Naive thymus-derived CD4-positive, alpha-beta T cell (primary cell): Measurements from ENCODE around the gene SMPD1. TPM values are rescaled to one million over a fixed set of nuclear protein-coding genes. Genes with fewer than 3 reads are reported as not detected.
A peak's percentile ranks its signal among the peaks of the same experiment; 100 is the strongest.
"Not testable (repeated sequence)": the region's sequence is repeated elsewhere in the genome, so short reads cannot be mapped to it uniquely, and the experiment has no call there.

ENCODE experiments used
- ATAC-seq: fragments of 150-1000 bp; cut with Tn5 transposase; 2 replicates; pipeline ENCODE4 v1.10.0; 2021; ENCODE audit warnings: mild to moderate bottlenecking, moderate library complexity
- CTCF ChIA-PET: fragments of 350-600 bp; sonication (Branson Sonifier 250); formaldehyde crosslinking; loops from one replicate; lab custom pipeline; 2021; ENCODE audit warnings: antibody characterized with exemption; lab: Charles Lee
- POLR2A ChIA-PET: fragments of 350-600 bp; sonication (Branson Sonifier 250); formaldehyde crosslinking; loops from one replicate; lab custom pipeline; 2021; ENCODE audit warnings: antibody characterized with exemption, inconsistent platforms; lab: Charles Lee
- DNase-seq, 9 donors: peaks; one replicate each; pipeline versions ENCODE4 v3.0.0 to v3.0.0-alpha.2; 2020 to 2022; ENCODE audit warnings: mixed read lengths in 1 of 9
- H3K27ac ChIP-seq: one replicate; pipeline ENCODE4 v1.7.0; 2013; ENCODE audit warnings: mild to moderate bottlenecking, low read depth, low read length, moderate library complexity
- H3K27me3 ChIP-seq, 2 donors: one replicate each; pipeline ENCODE4 v1.7.0; 2013; ENCODE audit warnings: low read length in 2 of 2, mild to moderate bottlenecking in 2 of 2, moderate library complexity in 2 of 2; ENCODE audit not compliant: control insufficient read depth in 2 of 2, insufficient read depth in 2 of 2
- H3K36me3 ChIP-seq, 3 experiments: 1 replicate in 2 of 3; 2 replicates in 1 of 3; pipeline ENCODE4 v1.7.0; 2013; ENCODE audit warnings: low read length in 3 of 3, mild to moderate bottlenecking in 3 of 3, moderate library complexity in 1 of 3; ENCODE audit not compliant: insufficient read depth in 3 of 3, control insufficient read depth in 2 of 3
- H3K4me1 ChIP-seq, 2 donors: one replicate each; pipeline ENCODE4 v1.7.0; 2013; ENCODE audit warnings: low read length in 2 of 2, mild to moderate bottlenecking in 2 of 2, moderate library complexity in 1 of 2; ENCODE audit not compliant: control insufficient read depth in 2 of 2, insufficient read depth in 2 of 2
- H3K4me3 ChIP-seq: 2 replicates; pipeline ENCODE4 v1.7.0; 2013; ENCODE audit warnings: mild to moderate bottlenecking, low read length
- H3K9me3 ChIP-seq, 3 experiments: 1 replicate in 2 of 3; 2 replicates in 1 of 3; pipeline ENCODE4 v1.7.0; 2013; ENCODE audit warnings: low read length in 3 of 3; ENCODE audit not compliant: control insufficient read depth in 2 of 3
- H3K27ac Mint-ChIP-seq, 9 donors: one replicate each; pipeline ENCODE4 v1.8.0; 2020 to 2022; ENCODE audit warnings: mixed read lengths in 9 of 9, mild to moderate bottlenecking in 8 of 9, moderate library complexity in 5 of 9, inconsistent platforms in 2 of 9
- H3K27me3 Mint-ChIP-seq, 5 donors: one replicate each; pipeline ENCODE4 v1.8.0; 2021 to 2022; ENCODE audit warnings: mixed read lengths in 5 of 5, mild to moderate bottlenecking in 1 of 5
- H3K36me3 Mint-ChIP-seq, 5 donors: one replicate each; pipeline ENCODE4 v1.8.0; 2020 to 2022; ENCODE audit warnings: mixed read lengths in 5 of 5, mild to moderate bottlenecking in 3 of 5, inconsistent platforms in 1 of 5
- H3K4me1 Mint-ChIP-seq, 7 donors: one replicate each; pipeline ENCODE4 v1.8.0; 2020 to 2022; ENCODE audit warnings: mixed read lengths in 7 of 7, mild to moderate bottlenecking in 3 of 7, inconsistent platforms in 1 of 7
- H3K4me3 Mint-ChIP-seq, 10 donors: one replicate each; pipeline ENCODE4 v1.8.0; 2020 to 2022; ENCODE audit warnings: mild to moderate bottlenecking in 10 of 10, mixed read lengths in 10 of 10, moderate library complexity in 6 of 10, inconsistent platforms in 2 of 10
- H3K9me3 Mint-ChIP-seq, 11 donors: one replicate each; pipeline ENCODE4 v1.8.0; 2020 to 2022; ENCODE audit warnings: mixed read lengths in 11 of 11, mild to moderate bottlenecking in 4 of 11, inconsistent platforms in 1 of 11, moderate library complexity in 1 of 11
- intact Hi-C, 2 donors: fragments of 100-400 bp; cut with micrococcal nuclease; formaldehyde crosslinking; loops; one replicate each; pipeline ENCODE4 v1.15.1; 2023
- polyA plus RNA-seq, 2 donors: library from polyadenylated mRNA; unstranded; fragments of 300-500 nt; fragmentation: Illumina TruSeq; gene quantifications; one replicate each; pipeline ENCODE4 v1.2.3, GENCODE V29; 2021
- total RNA-seq, 6 experiments: library from RNA in 5 of 6; stranded (reverse) in 5 of 6; gene quantifications; 1 replicate in 5 of 6; 2 replicates in 1 of 6; pipeline ENCODE4 v1.2.3 and lab custom pipeline; 2021 to 2026

Gene SMPD1
- total and polyA plus RNA-seq, 7 experiments from 2014 or later, result 34.5 to 70.9 (median 48.4) TPM

DNA sequence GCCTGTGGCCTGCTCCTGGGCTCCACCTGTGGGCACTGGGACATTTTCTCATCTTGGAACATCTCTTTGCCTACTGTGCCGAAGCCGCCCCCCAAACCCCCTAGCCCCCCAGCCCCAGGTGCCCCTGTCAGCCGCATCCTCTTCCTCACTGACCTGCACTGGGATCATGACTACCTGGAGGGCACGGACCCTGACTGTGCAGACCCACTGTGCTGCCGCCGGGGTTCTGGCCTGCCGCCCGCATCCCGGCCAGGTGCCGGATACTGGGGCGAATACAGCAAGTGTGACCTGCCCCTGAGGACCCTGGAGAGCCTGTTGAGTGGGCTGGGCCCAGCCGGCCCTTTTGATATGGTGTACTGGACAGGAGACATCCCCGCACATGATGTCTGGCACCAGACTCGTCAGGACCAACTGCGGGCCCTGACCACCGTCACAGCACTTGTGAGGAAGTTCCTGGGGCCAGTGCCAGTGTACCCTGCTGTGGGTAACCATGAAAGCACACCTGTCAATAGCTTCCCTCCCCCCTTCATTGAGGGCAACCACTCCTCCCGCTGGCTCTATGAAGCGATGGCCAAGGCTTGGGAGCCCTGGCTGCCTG is 1.4 kb downstream of the SMPD1 start:
- Mint-ChIP-seq H3K27me3 (peaks cover 0 to 10% (median 0%) of the 10 kb centered on the region in 5 donors), H3K36me3 (peaks cover 5 to 34% (median 22%) of the 10 kb centered on the region in 5 donors), H3K4me1 (peaks cover 34 to 81% (median 75%) of the 10 kb centered on the region in 7 donors), H3K9me3 (peaks cover 0 to 2% (median 0%) of the 10 kb centered on the region in 11 donors), H3K4me3 (peak overlapping the region; percentile 91 to 98 (median 94)), H3K27ac (peak overlapping the region; percentile 81 to 100 (median 96))
- peaks cover 0 to 35% (median 4%) of the 10 kb centered on the region in 3 experiments for H3K36me3 ChIP-seq
- H3K27ac ChIP-seq, result peak overlapping the region; percentile 95
- no peaks in the 10 kb centered on the region for H3K27me3 ChIP-seq
- ATAC-seq, result no peak
- H3K4me3 ChIP-seq, result peak overlapping the region; percentile 94
- POLR2A ChIA-PET, result interaction anchor here (0.7 to 10.8 kb wide), 8 partner anchors 13 to 706 kb away, joined by 3 to 525 read pairs (median 6); partner anchors contain the start of genes APBB1 and TRIM3
- H3K9me3 ChIP-seq, result no peaks in the 10 kb centered on the region
- DNase-seq, result peak in 2 of 9 donors; percentile 25 to 31
- intact Hi-C loops, result loop anchor here (2.0 to 5.0 kb wide), 4 partner anchors 51 to 1121 kb away; partner anchors contain the start of genes MRPL17 (in 1 of the 2) and PPFIBP2 (in 1 of the 2)
- H3K4me1 ChIP-seq, result peaks cover 25 to 53% of the 10 kb centered on the region in 2 donors
- CTCF ChIA-PET, result interaction anchor here (1.6 to 20.4 kb wide), 5 partner anchors 11 to 52 kb away, joined by 7 to 573 read pairs (median 19); partner anchors contain the start of gene HPX

DNA sequence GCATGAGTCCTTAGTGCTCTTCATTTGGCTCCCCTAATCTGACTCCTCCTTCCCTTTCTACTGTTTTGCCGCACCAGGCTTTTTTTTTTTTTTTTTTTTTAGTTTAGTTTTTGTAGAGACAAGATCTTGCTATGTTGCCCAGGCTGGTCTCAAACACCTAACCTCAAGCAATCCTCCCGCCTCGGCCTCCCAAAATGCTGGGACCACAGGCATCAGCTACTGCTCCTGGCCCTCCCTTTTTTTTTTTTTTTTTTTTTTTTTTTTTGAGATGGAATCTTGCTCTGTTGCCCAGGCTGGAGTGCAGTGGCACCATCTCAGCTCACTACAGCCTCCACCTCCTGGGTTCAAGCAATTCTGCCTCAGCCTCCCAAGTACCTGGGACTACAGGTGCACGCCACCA is 2.0 kb downstream of the SMPD1 start:
- Mint-ChIP-seq H3K4me3 (peak overlapping the region; percentile 81 to 98 (median 94)), H3K27ac (peak overlapping the region in 8 of 9 donors; percentile 75 to 100 (median 94)), H3K36me3 (peaks cover 8 to 39% (median 26%) of the 10 kb centered on the region in 5 donors), H3K27me3 (peaks cover 0 to 10% (median 0%) of the 10 kb centered on the region in 5 donors), H3K4me1 (peaks cover 35 to 87% (median 81%) of the 10 kb centered on the region in 7 donors)
- Histone ChIP-seq H3K36me3 (peaks cover 0 to 41% (median 4%) of the 10 kb centered on the region in 3 experiments), H3K27ac (peak overlapping the region; percentile 95), H3K4me1 (peaks cover 25 to 59% of the 10 kb centered on the region in 2 donors), H3K4me3 (peak overlapping the region; percentile 50)
- ChIA-PET POLR2A (interaction anchor here (1.3 to 10.8 kb wide), 4 partner anchors 13 to 46 kb away, joined by 4 to 525 read pairs (median 6); partner anchors contain the start of gene APBB1), CTCF (interaction anchor here (0.8 to 2.2 kb wide), 5 partner anchors 10 to 226 kb away, joined by 3 to 13 read pairs (median 3); no protein-coding TSS in a partner anchor)
- H3K9me3 Mint-ChIP-seq, ATAC-seq, H3K27me3 ChIP-seq, H3K9me3 ChIP-seq: not testable (repeated sequence)
- intact Hi-C loops, result loop anchor here (5.0 kb wide), 2 partner anchors 290 to 355 kb away; partner anchors contain the start of gene MRPL17 (in 1 of the 2)
- peak in 4 of 9 donors; percentile 28 to 40 (median 33) for DNase-seq

DNA sequence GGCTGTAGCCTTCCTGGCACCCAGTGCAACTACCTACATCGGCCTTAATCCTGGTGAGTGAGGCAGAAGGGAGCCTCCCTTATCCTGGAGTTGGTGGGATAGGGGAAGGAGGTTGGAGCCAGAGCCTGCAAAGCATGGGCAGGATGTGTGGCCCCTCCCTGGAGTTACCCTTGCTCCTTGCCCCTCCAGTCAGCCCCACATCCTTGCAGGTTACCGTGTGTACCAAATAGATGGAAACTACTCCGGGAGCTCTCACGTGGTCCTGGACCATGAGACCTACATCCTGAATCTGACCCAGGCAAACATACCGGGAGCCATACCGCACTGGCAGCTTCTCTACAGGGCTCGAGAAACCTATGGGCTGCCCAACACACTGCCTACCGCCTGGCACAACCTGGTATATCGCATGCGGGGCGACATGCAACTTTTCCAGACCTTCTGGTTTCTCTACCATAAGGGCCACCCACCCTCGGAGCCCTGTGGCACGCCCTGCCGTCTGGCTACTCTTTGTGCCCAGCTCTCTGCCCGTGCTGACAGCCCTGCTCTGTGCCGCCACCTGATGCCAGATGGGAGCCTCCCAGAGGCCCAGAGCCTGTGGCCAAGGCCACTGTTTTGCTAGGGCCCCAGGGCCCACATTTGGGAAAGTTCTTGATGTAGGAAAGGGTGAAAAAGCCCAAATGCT is 3.9 kb downstream of the SMPD1 start:
- Mint-ChIP-seq H3K27ac (peak overlapping the region in 8 of 9 donors; percentile 64 to 100 (median 90)), H3K27me3 (peaks cover 0 to 2% (median 0%) of the 10 kb centered on the region in 5 donors), H3K9me3 (peaks cover 0 to 2% (median 0%) of the 10 kb centered on the region in 11 donors), H3K36me3 (peaks cover 23 to 55% (median 45%) of the 10 kb centered on the region in 5 donors), H3K4me3 (peak overlapping the region in 9 of 10 donors; percentile 53 to 98 (median 93)), H3K4me1 (peaks cover 35 to 93% (median 89%) of the 10 kb centered on the region in 7 donors)
- Histone ChIP-seq H3K4me1 (peaks cover 24 to 69% of the 10 kb centered on the region in 2 donors), H3K9me3 (no peaks in the 10 kb centered on the region), H3K27me3 (no peaks in the 10 kb centered on the region), H3K36me3 (peaks cover 0 to 56% (median 4%) of the 10 kb centered on the region in 3 experiments), H3K27ac (peak overlapping the region; percentile 35), H3K4me3 (no peak overlapping the region)
- CTCF ChIA-PET, result interaction anchor here (0.6 to 2.2 kb wide), 5 partner anchors 8 to 33 kb away, joined by 3 to 13 read pairs (median 3); no protein-coding TSS in a partner anchor
- intact Hi-C loops, result loop anchor here (5.0 kb wide), 2 partner anchors 288 to 353 kb away; partner anchors contain the start of gene MRPL17 (in 1 of the 2)
- DNase-seq (no peak), ATAC-seq (no peak)
- POLR2A ChIA-PET, result interaction anchor here (0.7 to 10.8 kb wide), 2 partner anchors 16 to 49 kb away, joined by 3 to 525 read pairs; partner anchors contain the start of gene APBB1

DNA sequence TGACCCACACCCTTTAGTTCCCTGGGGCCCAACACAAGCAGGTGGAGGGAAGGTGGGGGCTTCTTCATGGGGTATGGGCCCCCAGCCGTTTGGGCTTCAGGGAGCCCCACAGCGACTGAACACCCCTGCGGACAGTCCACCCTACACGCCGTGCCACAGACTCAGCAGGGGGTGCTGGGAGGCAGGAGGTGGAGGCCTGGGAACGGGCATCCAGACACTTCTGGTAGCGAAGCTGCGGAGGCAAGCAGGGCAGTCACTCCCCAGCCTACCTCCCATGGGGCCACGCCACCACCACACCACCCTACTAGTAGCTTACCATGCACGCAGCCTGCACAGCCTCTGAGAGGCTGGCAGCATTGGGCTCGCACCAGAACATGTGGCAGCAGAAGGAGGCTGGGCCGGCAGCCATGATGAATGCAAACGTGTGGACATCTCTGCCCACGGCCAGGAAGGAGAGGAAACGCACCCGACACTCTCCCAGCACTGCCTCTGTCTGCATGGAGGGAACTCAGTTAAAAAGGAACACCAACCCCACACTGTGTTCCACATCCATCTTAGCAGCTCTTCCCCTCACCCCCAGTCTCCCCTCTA is 5.3 kb downstream of the SMPD1 start:
- Mint-ChIP-seq H3K27me3 (peaks cover 0 to 2% (median 0%) of the 10 kb centered on the region in 5 donors), H3K4me1 (peaks cover 34 to 97% (median 91%) of the 10 kb centered on the region in 7 donors), H3K36me3 (peaks cover 28 to 68% (median 56%) of the 10 kb centered on the region in 5 donors), H3K9me3 (peaks cover 0 to 2% (median 0%) of the 10 kb centered on the region in 11 donors), H3K4me3 (peak overlapping the region in 2 of 10 donors; percentile 18 to 34), H3K27ac (peak overlapping the region in 8 of 9 donors; percentile 70 to 96 (median 82))
- POLR2A ChIA-PET, result interaction anchor here (0.8 to 10.8 kb wide), 2 partner anchors 14 to 16 kb away, joined by 3 to 525 read pairs; partner anchors contain the start of gene APBB1
- intact Hi-C loops, result no loop called here
- Histone ChIP-seq H3K4me1 (peaks cover 17 to 67% of the 10 kb centered on the region in 2 donors), H3K27me3 (no peaks in the 10 kb centered on the region), H3K4me3 (no peak overlapping the region), H3K36me3 (peaks cover 0 to 65% (median 4%) of the 10 kb centered on the region in 3 experiments), H3K9me3 (no peaks in the 10 kb centered on the region), H3K27ac (peak overlapping the region; percentile 9)
- CTCF ChIA-PET, result interaction anchor here (1.5 kb wide), 1 partner anchor 34 kb away, joined by 4 read pairs; no protein-coding TSS in a partner anchor
- DNase-seq, result no peak
- no peak for ATAC-seq

DNA sequence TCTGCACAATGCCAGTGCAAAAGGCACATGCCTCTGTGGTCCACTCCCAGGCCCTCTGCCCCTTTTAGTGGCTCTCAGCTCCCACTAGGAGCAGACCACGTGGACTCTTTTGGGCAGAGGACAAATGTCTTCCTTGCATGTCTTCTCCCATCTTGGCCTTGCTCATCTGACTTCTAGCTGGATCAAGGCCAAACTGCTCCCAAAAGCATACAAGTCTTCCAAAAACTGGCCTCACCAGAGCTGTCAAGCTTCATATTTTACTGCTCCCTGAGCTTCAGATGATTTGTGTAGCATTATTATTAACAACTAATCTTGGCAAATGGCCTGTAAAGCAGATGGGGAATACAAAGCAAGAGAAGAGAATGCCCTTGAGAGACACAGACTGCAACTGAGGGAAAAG is 6.9 kb downstream of the SMPD1 start:
- ChIA-PET POLR2A (interaction anchor here (10.8 kb wide), 1 partner anchor 13 kb away, joined by 525 read pairs; the partner anchor contains the start of gene APBB1), CTCF (interaction anchor here (1.3 to 1.5 kb wide), 2 partner anchors 18 to 33 kb away, joined by 4 to 5 read pairs; no protein-coding TSS in a partner anchor)
- H3K4me1 Mint-ChIP-seq, result peaks cover 32 to 99% (median 94%) of the 10 kb centered on the region in 7 donors
- H3K27me3 Mint-ChIP-seq, result peaks cover 0 to 2% (median 0%) of the 10 kb centered on the region in 5 donors
- Histone ChIP-seq H3K9me3 (no peaks in the 10 kb centered on the region), H3K4me3 (no peak overlapping the region), H3K36me3 (peaks cover 0 to 71% (median 4%) of the 10 kb centered on the region in 3 experiments), H3K4me1 (peaks cover 18 to 77% of the 10 kb centered on the region in 2 donors), H3K27ac (no peak overlapping the region), H3K27me3 (no peaks in the 10 kb centered on the region)
- intact Hi-C loops, result no loop called here
- no peak for DNase-seq
- peak overlapping the region in 8 of 9 donors; percentile 51 to 91 (median 76) for H3K27ac Mint-ChIP-seq
- no peak for ATAC-seq
- H3K36me3 Mint-ChIP-seq, result peaks cover 30 to 66% (median 60%) of the 10 kb centered on the region in 5 donors
- peaks cover 0 to 2% (median 0%) of the 10 kb centered on the region in 11 donors for H3K9me3 Mint-ChIP-seq
- H3K4me3 Mint-ChIP-seq, result peak overlapping the region in 1 of 10 donors; percentile 88
